Caco-2 (cell line): Measurements from ENCODE around the gene EXOC6. TPM values are rescaled to one million over a fixed set of nuclear protein-coding genes. Genes with fewer than 3 reads are reported as not detected.

ENCODE experiments used
- BruUV-seq: library from RNA; stranded (reverse); fragments of 400-500 nt; replicated peaks from 2 replicates; lab custom pipeline; 2021; lab: Mats Ljungman, UMichigan
- CTCF ChIA-PET: fragments of 300-600 bp; sonication (Branson Sonifier 250); formaldehyde crosslinking; loops from one replicate; lab custom pipeline; 2022; ENCODE audit warnings: antibody characterized with exemption; lab: Charles Lee
- POLR2A ChIA-PET: fragments of 300-600 bp; sonication (Branson Sonifier 250); formaldehyde crosslinking; loops from one replicate; lab custom pipeline; 2022; ENCODE audit warnings: antibody characterized with exemption; lab: Charles Lee
- DNase-seq, 2 experiments: peaks; one replicate each; pipeline versions ENCODE4 v3.0.0 to v3.0.0-alpha.2; 2020 to 2022
- H3K27me3 ChIP-seq: replicated peaks from 2 replicates; pipeline ENCODE4 v1.6.0; 2011; ENCODE audit warnings: low read length; ENCODE audit not compliant: control insufficient read depth, insufficient read depth
- H3K36me3 ChIP-seq: 2 replicates; pipeline ENCODE4 v1.5.1; 2011; ENCODE audit warnings: low read length; ENCODE audit not compliant: control insufficient read depth, insufficient read depth
- H3K4me1 ChIP-seq: fragments of 250-450 bp; sonication (Bioruptor Pico); 2 replicates; pipeline ENCODE4 v1.5.1; 2020; ENCODE audit warnings: mild to moderate bottlenecking
- H3K4me3 ChIP-seq: 2 replicates; pipeline ENCODE4 v1.5.1; 2011; ENCODE audit warnings: low read depth, mild to moderate bottlenecking, control low read depth, low read length
- H3K9me3 ChIP-seq: fragments of 250-450 bp; sonication (Bioruptor Pico); 2 replicates; pipeline ENCODE4 v1.5.1; 2020; ENCODE audit warnings: mild to moderate bottlenecking, moderate library complexity
- H3K27ac Mint-ChIP-seq: one replicate; pipeline ENCODE4 v1.8.0; 2022; ENCODE audit warnings: mixed read lengths; ENCODE audit not compliant: unreplicated experiment
- H3K27me3 Mint-ChIP-seq: one replicate; pipeline ENCODE4 v1.8.0; 2022; ENCODE audit warnings: mixed read lengths; ENCODE audit not compliant: insufficient read depth, unreplicated experiment
- H3K36me3 Mint-ChIP-seq: one replicate; pipeline ENCODE4 v1.8.0; 2022; ENCODE audit warnings: mild to moderate bottlenecking, mixed read lengths; ENCODE audit not compliant: insufficient read depth, unreplicated experiment
- H3K4me1 Mint-ChIP-seq: one replicate; pipeline ENCODE4 v1.8.0; 2022; ENCODE audit warnings: low read depth, mixed read lengths; ENCODE audit not compliant: unreplicated experiment
- H3K4me3 Mint-ChIP-seq: one replicate; pipeline ENCODE4 v1.8.0; 2022; ENCODE audit warnings: mild to moderate bottlenecking, moderate library complexity, mixed read lengths; ENCODE audit not compliant: unreplicated experiment
- H3K9me3 Mint-ChIP-seq: one replicate; pipeline ENCODE4 v1.8.0; 2022; ENCODE audit warnings: mixed read lengths; ENCODE audit not compliant: unreplicated experiment
- CTCF ChIP-seq, 2 experiments: fragments of 200-600 bp in 1 of 2; IDR thresholded peaks; 1 replicate in 1 of 2; 2 replicates in 1 of 2; pipeline versions ENCODE4 v1.5.1 to v1.8.0; 2011 to 2022; ENCODE audit warnings: antibody characterized with exemption in 1 of 2, control low read depth in 1 of 2, inconsistent platforms in 1 of 2, low read depth in 1 of 2, low read length in 1 of 2, mild to moderate bottlenecking in 1 of 2, moderate library complexity in 1 of 2; ENCODE audit not compliant: insufficient read depth in 1 of 2, severe bottlenecking in 1 of 2, unreplicated experiment in 1 of 2
- intact Hi-C: fragments of 100-400 bp; cut with micrococcal nuclease; formaldehyde crosslinking; loops from one replicate; pipeline ENCODE4 v1.10.0; 2022; ENCODE audit not compliant: unreplicated experiment
- total RNA-seq: library from RNA; stranded (reverse); gene quantifications from 2 replicates; pipeline ENCODE4 v1.2.3, GENCODE V29; 2022

Gene EXOC6
- total RNA-seq, 1 experiment from 2014 or later: 12.5 TPM

GRCh38 chr10:92829042-92829785 lies 19.1 kb upstream of the EXOC6 start:
- H3K9me3 Mint-ChIP-seq: no peaks in the 10 kb centered on the region
- POLR2A ChIA-PET: no interaction called here

GRCh38 chr10:92829786-92830377 lies 18.4 kb upstream of the EXOC6 start:
- no peaks in the 10 kb centered on the region for H3K27me3 ChIP-seq
- H3K27me3 Mint-ChIP-seq: no peaks in the 10 kb centered on the region
- TF ChIP-seq CTCF (IDR thresholded peaks at IDR 0.05; ENCODE audit: insufficient read depth in 1 of 2, low read depth in 1 of 2, low read length in 1 of 2, severe bottlenecking in 1 of 2, unreplicated experiment in 1 of 2): no peak
- H3K9me3 ChIP-seq: no peaks in the 10 kb centered on the region
- no peak for DNase-seq
- no peaks in the 10 kb centered on the region for H3K9me3 Mint-ChIP-seq
- H3K36me3 ChIP-seq: no peaks in the 10 kb centered on the region
- ChIA-PET CTCF (no interaction called here), POLR2A (no interaction called here)
- no peak overlapping the region for H3K4me3 Mint-ChIP-seq
- H3K36me3 Mint-ChIP-seq: no peaks in the 10 kb centered on the region
- no peak overlapping the region for H3K4me3 ChIP-seq
- no TSS peak for BruUV-seq
- intact Hi-C loops: no loop called here
- H3K4me1 ChIP-seq: peaks cover 4% of the 10 kb centered on the region; the same call in 1 of the 2 replicates
- no peak overlapping the region for H3K27ac Mint-ChIP-seq
- H3K4me1 Mint-ChIP-seq: peaks cover 13% of the 10 kb centered on the region

More at GRCh38 chr10:92829042-92829785, 19.1 kb upstream of the EXOC6 start:
- DNase-seq: peak; percentile 14 to 46
- Mint-ChIP-seq H3K27me3 (no peaks in the 10 kb centered on the region), H3K4me3 (no peak overlapping the region), H3K36me3 (no peaks in the 10 kb centered on the region), H3K4me1 (peaks cover 13% of the 10 kb centered on the region), H3K27ac (no peak overlapping the region)
- no peaks in the 10 kb centered on the region for H3K36me3 ChIP-seq
- BruUV-seq: no TSS peak
- no peaks in the 10 kb centered on the region for H3K27me3 ChIP-seq
- no peaks in the 10 kb centered on the region for H3K9me3 ChIP-seq
- H3K4me1 ChIP-seq: peaks cover 4% of the 10 kb centered on the region; the same call in 1 of the 2 replicates
- no peak overlapping the region for H3K4me3 ChIP-seq
- CTCF ChIA-PET: no interaction called here
- TF ChIP-seq CTCF (IDR thresholded peaks at IDR 0.05; ENCODE audit: insufficient read depth in 1 of 2, low read depth in 1 of 2, low read length in 1 of 2, severe bottlenecking in 1 of 2, unreplicated experiment in 1 of 2): no peak
- intact Hi-C loops: no loop called here

- no peak overlapping the region for H3K27ac Mint-ChIP-seq
- ChIA-PET CTCF (no interaction called here), POLR2A (no interaction called here)
- H3K27me3 Mint-ChIP-seq: no peaks in the 10 kb centered on the region
- no peaks in the 10 kb centered on the region for H3K27me3 ChIP-seq
- no peak overlapping the region for H3K4me3 Mint-ChIP-seq
- no peaks in the 10 kb centered on the region for H3K36me3 ChIP-seq
- H3K9me3 Mint-ChIP-seq: no peaks in the 10 kb centered on the region
- no peak overlapping the region for H3K4me3 ChIP-seq
- H3K4me1 Mint-ChIP-seq: peaks cover 13% of the 10 kb centered on the region
- H3K9me3 ChIP-seq: no peaks in the 10 kb centered on the region
- no peaks in the 10 kb centered on the region for H3K36me3 Mint-ChIP-seq
- peaks cover 4% of the 10 kb centered on the region; the same call in 1 of the 2 replicates for H3K4me1 ChIP-seq
- intact Hi-C loops: no loop called here
- DNase-seq: no peak
- no TSS peak for BruUV-seq
- TF ChIP-seq CTCF (IDR thresholded peaks at IDR 0.05; ENCODE audit: insufficient read depth in 1 of 2, low read depth in 1 of 2, low read length in 1 of 2, severe bottlenecking in 1 of 2, unreplicated experiment in 1 of 2): no peak
These were observed 17.6 kb upstream of the EXOC6 start for GRCh38 chr10:92830478-92831389.
